ENCODE data around the gene GAPDHS. TPM values are rescaled to one million over a fixed set of nuclear protein-coding genes. Genes with fewer than 3 reads are reported as not detected.

Gene GAPDHS
- total RNA-seq, 3 donors from 2014 or later, result not detected

- DNase-seq (no peak), ATAC-seq (no peak)
- peaks cover 7% of the 10 kb centered on the region for H3K4me1 Mint-ChIP-seq (ENCODE audit: low read depth)
- H3K36me3 Mint-ChIP-seq (ENCODE audit: insufficient read depth), result no peaks in the 10 kb centered on the region
- H3K9me3 Mint-ChIP-seq, result no peaks in the 10 kb centered on the region
- H3K27me3 Mint-ChIP-seq (ENCODE audit: low read depth), result peaks cover 59% of the 10 kb centered on the region
- H3K4me3 Mint-ChIP-seq, result no peak overlapping the region
Measured at GRCh38 chr19:35562776-35563175, 29.5 kb downstream of the GAPDHS start.

DNA sequence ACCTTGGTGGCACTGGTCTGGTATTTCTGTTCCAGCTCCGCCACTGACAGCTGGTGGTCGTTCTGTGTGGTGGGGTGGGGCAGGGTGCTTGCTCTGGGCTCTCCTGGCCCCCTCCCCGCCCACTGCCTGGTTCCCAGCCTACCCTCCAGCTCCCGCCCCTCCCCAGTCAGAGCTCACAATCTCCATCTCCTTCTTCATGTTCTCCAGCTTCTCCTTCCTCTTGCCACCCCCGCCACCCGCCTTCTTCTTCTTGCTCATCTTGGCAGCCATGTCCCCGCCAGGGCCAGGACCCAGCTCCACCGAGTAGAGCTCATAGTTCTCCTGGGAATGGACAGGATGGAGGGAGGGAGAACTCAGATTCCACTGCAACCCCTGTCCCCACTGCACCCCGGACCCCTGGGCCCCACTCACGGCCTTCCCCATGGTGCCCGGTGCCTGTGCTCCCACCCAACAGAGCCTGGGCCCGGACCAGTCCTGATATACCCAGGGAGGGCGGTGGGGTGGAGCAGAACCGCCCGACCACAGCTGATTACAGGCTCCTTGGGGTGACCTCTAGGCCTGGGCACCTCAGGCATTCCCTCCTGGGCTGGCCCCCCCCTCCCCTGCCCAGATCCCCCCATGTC is 30.1 kb downstream of the GAPDHS start, which contains the start of gene ATP4A:
ATP4A (minus strand) TSS at position 452 of the 623 bp plus-strand sequence; CDS start at position 423, 29 bp downstream.
- DNase-seq (no peak), ATAC-seq (no peak)
- peaks cover 6% of the 10 kb centered on the region for H3K4me1 Mint-ChIP-seq (ENCODE audit: low read depth)

DNA sequence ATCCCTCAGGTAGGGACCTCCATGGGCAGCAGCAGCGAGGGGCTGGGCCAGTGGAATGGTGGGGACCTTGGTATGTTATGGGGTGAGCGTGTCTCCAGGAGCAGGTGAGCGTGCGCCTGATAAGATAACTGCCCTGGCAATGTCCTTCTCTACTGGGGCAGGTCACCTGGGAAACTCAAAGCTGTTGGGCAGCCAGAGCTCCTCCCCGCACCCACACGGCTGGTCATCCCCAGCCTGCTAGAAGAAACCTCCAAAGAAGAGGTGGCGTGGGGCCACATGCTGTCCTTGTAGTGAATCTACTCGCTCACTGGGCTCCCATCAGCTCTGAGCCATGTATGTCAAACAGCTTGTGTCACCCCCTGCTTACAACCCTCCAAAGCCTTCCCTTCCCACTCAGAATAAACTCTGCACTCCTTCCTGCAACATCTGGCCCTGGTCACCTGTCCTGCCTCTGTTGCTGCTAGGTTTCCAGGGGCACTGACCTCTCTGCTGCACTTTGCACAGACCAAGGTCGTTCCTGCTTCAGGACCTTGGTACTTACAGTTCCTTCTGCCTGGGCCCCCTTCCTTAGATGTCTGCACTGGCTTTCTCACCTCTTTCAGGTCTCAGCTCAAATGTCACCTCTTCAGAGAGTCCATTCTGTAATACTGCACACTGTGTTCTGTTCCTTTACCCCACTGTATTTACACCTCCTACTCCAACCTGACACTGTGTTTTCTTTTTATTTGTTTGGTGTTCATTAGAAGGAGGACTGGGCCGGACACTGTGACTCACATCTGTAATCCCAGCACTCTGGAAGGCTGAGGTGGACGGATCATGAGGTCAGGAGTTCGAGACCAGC is 32.0 kb downstream of the GAPDHS start:
- ATAC-seq (no peak), DNase-seq (no peak)
- Mint-ChIP-seq H3K27me3 (ENCODE audit: low read depth) (peaks cover 55% of the 10 kb centered on the region), H3K9me3 (no peaks in the 10 kb centered on the region), H3K4me3 (no peak overlapping the region), H3K4me1 (ENCODE audit: low read depth) (no peaks in the 10 kb centered on the region), H3K36me3 (ENCODE audit: insufficient read depth) (no peaks in the 10 kb centered on the region)

More for the DNA sequence above, 30.1 kb downstream of the GAPDHS start, which contains the start of gene ATP4A:
- H3K4me3 Mint-ChIP-seq, result no peak within 1 kb of the TSS
- H3K27me3 Mint-ChIP-seq (ENCODE audit: low read depth), result peaks cover 61% of the 10 kb centered on the region
- H3K36me3 Mint-ChIP-seq (ENCODE audit: insufficient read depth), result no peaks in the 10 kb centered on the region
- H3K9me3 Mint-ChIP-seq, result no peaks in the 10 kb centered on the region

DNA sequence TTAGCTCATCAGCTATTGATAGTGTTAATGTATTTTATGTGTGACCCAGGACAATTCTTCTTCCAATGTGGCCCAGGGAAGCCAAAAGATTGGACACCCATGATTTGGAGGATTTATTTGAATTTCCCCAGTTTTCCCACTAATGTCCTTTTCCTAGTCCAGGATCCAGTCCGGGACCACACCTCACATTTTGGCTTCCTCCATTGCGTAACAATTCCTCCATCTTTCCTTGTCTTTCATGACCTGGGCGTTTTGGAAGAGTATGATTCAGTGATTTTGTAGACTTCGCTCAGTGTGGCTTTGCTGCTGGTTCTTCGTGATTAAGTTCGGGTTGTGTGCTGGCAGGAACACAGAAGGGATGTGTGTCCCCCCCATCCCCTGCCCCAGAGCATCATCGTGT is 33.5 kb downstream of the GAPDHS start:
- no peaks in the 10 kb centered on the region for H3K36me3 Mint-ChIP-seq (ENCODE audit: insufficient read depth)
- DNase-seq (no peak), ATAC-seq (no peak)
- no peaks in the 10 kb centered on the region for H3K4me1 Mint-ChIP-seq (ENCODE audit: low read depth)
- no peak overlapping the region for H3K4me3 Mint-ChIP-seq
- H3K9me3 Mint-ChIP-seq, result no peaks in the 10 kb centered on the region
- H3K27me3 Mint-ChIP-seq (ENCODE audit: low read depth), result peaks cover 54% of the 10 kb centered on the region

- ATAC-seq (no peak), DNase-seq (no peak)
- Mint-ChIP-seq H3K9me3 (no peaks in the 10 kb centered on the region), H3K4me1 (ENCODE audit: low read depth) (no peaks in the 10 kb centered on the region), H3K27me3 (ENCODE audit: low read depth) (peaks cover 42% of the 10 kb centered on the region), H3K36me3 (ENCODE audit: insufficient read depth) (no peaks in the 10 kb centered on the region), H3K4me3 (no peak overlapping the region)
Measured at GRCh38 chr19:35569281-35569781, 36.1 kb downstream of the GAPDHS start.

DNA sequence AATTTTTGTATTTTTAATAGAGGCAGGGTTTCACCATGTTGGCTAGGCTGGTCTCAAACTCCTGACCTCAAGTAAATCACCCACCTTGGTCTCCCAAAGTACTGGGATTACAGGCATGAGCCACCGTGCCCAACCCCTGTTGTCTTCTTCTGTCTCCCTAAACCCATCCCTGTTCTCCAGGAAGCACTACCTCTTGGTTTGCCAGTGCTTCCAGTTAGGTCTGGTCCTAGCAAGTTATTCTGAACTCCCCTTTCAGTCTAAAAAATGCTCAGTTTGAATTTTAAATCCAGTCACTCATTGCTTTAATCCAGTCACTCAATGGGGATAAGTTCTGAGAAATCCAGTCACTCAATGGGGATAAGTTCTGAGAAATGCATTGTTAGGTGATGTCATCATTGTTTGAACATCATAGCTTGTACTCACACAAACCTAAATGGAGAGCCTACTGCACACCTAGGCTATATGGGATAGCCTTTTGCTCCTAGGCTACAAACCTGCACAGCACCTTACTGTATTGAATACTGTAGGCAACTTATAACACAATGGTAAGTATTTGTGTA is 38.2 kb downstream of the GAPDHS start:
- Mint-ChIP-seq H3K4me3 (no peak overlapping the region), H3K4me1 (ENCODE audit: low read depth) (no peaks in the 10 kb centered on the region), H3K27me3 (ENCODE audit: low read depth) (peaks cover 36% of the 10 kb centered on the region), H3K9me3 (peaks cover 17% of the 10 kb centered on the region), H3K36me3 (ENCODE audit: insufficient read depth) (peaks cover 1% of the 10 kb centered on the region)
- no peak for ATAC-seq
- no peak for DNase-seq

DNA sequence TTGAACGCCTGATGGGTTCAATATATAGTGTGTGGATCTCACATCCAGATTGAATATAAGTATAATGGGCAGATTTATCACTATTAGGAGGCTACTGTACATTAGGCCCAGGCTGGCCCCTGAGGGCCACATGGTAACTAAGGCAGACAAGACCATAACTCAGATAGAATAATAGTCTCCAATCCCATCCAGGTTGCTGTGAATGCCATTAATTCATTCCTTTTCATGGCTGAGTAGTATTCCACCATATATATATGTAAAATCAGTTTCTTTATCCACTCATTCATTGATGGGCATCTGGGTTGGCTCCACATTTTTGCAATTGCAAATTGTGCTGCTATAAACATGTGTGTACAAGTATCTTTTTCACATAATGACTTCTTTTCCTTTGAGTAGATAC is 44.7 kb downstream of the GAPDHS start:
- peaks cover 15% of the 10 kb centered on the region for H3K27me3 Mint-ChIP-seq (ENCODE audit: low read depth)
- DNase-seq, result no peak
- H3K9me3 Mint-ChIP-seq, result peaks cover 24% of the 10 kb centered on the region
- ATAC-seq, result no peak
- no peak overlapping the region for H3K4me3 Mint-ChIP-seq
- no peaks in the 10 kb centered on the region for H3K4me1 Mint-ChIP-seq (ENCODE audit: low read depth)
- peaks cover 6% of the 10 kb centered on the region for H3K36me3 Mint-ChIP-seq (ENCODE audit: insufficient read depth)

GRCh38 chr19:35578707-35579106 is 45.5 kb downstream of the GAPDHS start:
- peaks cover 18% of the 10 kb centered on the region for H3K27me3 Mint-ChIP-seq (ENCODE audit: low read depth)
- no peaks in the 10 kb centered on the region for H3K4me1 Mint-ChIP-seq (ENCODE audit: low read depth)
- DNase-seq (no peak), ATAC-seq (no peak)
- peaks cover 24% of the 10 kb centered on the region for H3K9me3 Mint-ChIP-seq
- H3K36me3 Mint-ChIP-seq (ENCODE audit: insufficient read depth), result peaks cover 6% of the 10 kb centered on the region
- no peak overlapping the region for H3K4me3 Mint-ChIP-seq

- ATAC-seq, result no peak
- peaks cover 18% of the 10 kb centered on the region for H3K27me3 Mint-ChIP-seq (ENCODE audit: low read depth)
- H3K4me1 Mint-ChIP-seq (ENCODE audit: low read depth), result no peaks in the 10 kb centered on the region
- no peak overlapping the region for H3K4me3 Mint-ChIP-seq
- no peak for DNase-seq
- H3K9me3 Mint-ChIP-seq, result no peaks in the 10 kb centered on the region
- no peaks in the 10 kb centered on the region for H3K36me3 Mint-ChIP-seq (ENCODE audit: insufficient read depth)
Measured at GRCh38 chr19:35582760-35583159, 49.5 kb downstream of the GAPDHS start.

- Mint-ChIP-seq H3K9me3 (no peaks in the 10 kb centered on the region), H3K4me1 (ENCODE audit: low read depth) (no peaks in the 10 kb centered on the region), H3K27me3 (ENCODE audit: low read depth) (peaks cover 13% of the 10 kb centered on the region), H3K36me3 (ENCODE audit: insufficient read depth) (no peaks in the 10 kb centered on the region), H3K4me3 (no peak within 1 kb of the TSS)
- DNase-seq, result no peak
- peak; percentile 57 to 67 for ATAC-seq
Measured at GRCh38 chr19:35585848-35586247, 52.6 kb downstream of the GAPDHS start, which contains the start of gene PMIS2. TSS of gene PMIS2 (plus strand) at chr19:35586173. CDS start at chr19:35586260, 87 bp downstream.

GRCh38 chr19:35587321-35587720 is 54.1 kb downstream of the GAPDHS start:
- Mint-ChIP-seq H3K9me3 (no peaks in the 10 kb centered on the region), H3K27me3 (ENCODE audit: low read depth) (peaks cover 13% of the 10 kb centered on the region), H3K4me3 (no peak overlapping the region), H3K36me3 (ENCODE audit: insufficient read depth) (no peaks in the 10 kb centered on the region), H3K4me1 (ENCODE audit: low read depth) (no peaks in the 10 kb centered on the region)
- ATAC-seq (no peak), DNase-seq (no peak)

- Mint-ChIP-seq H3K36me3 (ENCODE audit: insufficient read depth) (no peaks in the 10 kb centered on the region), H3K27me3 (ENCODE audit: low read depth) (peaks cover 7% of the 10 kb centered on the region), H3K9me3 (no peaks in the 10 kb centered on the region), H3K4me3 (no peak overlapping the region), H3K4me1 (ENCODE audit: low read depth) (no peaks in the 10 kb centered on the region)
- DNase-seq (no peak), ATAC-seq (no peak)
Measured at GRCh38 chr19:35590875-35591274, 57.6 kb downstream of the GAPDHS start.

DNA sequence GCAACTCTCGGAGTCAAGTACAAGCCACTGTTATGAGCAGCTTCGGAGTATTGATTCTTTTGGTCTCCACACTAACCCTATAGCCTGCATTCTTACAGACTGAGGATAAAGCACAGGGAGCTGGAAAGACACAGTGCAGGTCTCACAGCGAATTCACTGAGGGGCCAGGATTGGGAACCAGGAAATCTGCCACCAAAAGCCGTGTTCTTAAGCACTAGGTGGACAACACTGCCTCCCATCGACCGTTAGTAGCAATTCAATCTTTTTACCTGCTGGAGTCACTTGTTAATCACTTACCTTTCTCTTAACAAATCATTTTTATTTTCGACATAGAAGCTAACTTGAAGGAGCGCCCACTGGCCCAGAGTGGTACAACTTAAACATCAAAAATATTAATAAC is 59.0 kb downstream of the GAPDHS start:
- H3K4me3 Mint-ChIP-seq, result no peak overlapping the region
- H3K36me3 Mint-ChIP-seq (ENCODE audit: insufficient read depth), result no peaks in the 10 kb centered on the region
- no peak for ATAC-seq
- peaks cover 3% of the 10 kb centered on the region for H3K4me1 Mint-ChIP-seq (ENCODE audit: low read depth)
- peaks cover 2% of the 10 kb centered on the region for H3K27me3 Mint-ChIP-seq (ENCODE audit: low read depth)
- H3K9me3 Mint-ChIP-seq, result no peaks in the 10 kb centered on the region
- DNase-seq, result no peak

Measured in activated T-cell treated with anti-CD3 and anti-CD28 coated beads, Interleukin-2, amount 50 U/mL, for 4 hours (primary cell).